ENCODE results near the gene TP53AIP1. TPM values are rescaled to one million over a fixed set of nuclear protein-coding genes. Genes with fewer than 3 reads are reported as not detected.

The TP53AIP1 gene
- total and polyA plus RNA-seq, 7 donors, result 0.07 to 0.51 (median 0.08) TPM; not detected in 4

GRCh38 chr11:128956401-128957201, 13.9 kb upstream of the TP53AIP1 start:
- H3K4me3 ChIP-seq, result no peak overlapping the region
- ATAC-seq, result peak; percentile 73 to 88 (median 75)

GRCh38 chr11:128955636-128956035, 13.0 kb upstream of the TP53AIP1 start:
- no peak overlapping the region for H3K4me3 ChIP-seq
- H3K27ac ChIP-seq, result no peak overlapping the region
- 42 to 61% (median 53%) methylated on average over 3 of the region's 3 CpGs for WGBS, 3 donors
- ATAC-seq, result no peak
- no peak for DNase-seq
- intact Hi-C loops (cut with DNase I), result loop anchor here (1.0 to 10.0 kb wide), 4 partner anchors 71 to 921 kb away; no protein-coding TSS in a partner anchor
- no peaks in the 10 kb centered on the region for H3K36me3 ChIP-seq (ENCODE audit: insufficient read depth in 1 of 2, low read depth in 1 of 2)
- H3K27me3 ChIP-seq (ENCODE audit: insufficient read depth in 3 of 3, low read length in 2 of 3), result peaks cover 0 to 3% (median 0%) of the 10 kb centered on the region in 3 donors
- no peak for TF ChIP-seq CTCF (IDR thresholded peaks at IDR 0.05)
- H3K9me3 ChIP-seq, result no peaks in the 10 kb centered on the region
- no peaks in the 10 kb centered on the region for H3K4me1 ChIP-seq

More at GRCh38 chr11:128956401-128957201, 13.9 kb upstream of the TP53AIP1 start:
- no peak overlapping the region for H3K27ac ChIP-seq
- no peaks in the 10 kb centered on the region for H3K36me3 ChIP-seq (ENCODE audit: insufficient read depth in 1 of 2, low read depth in 1 of 2)
- peaks cover 0 to 3% (median 0%) of the 10 kb centered on the region in 3 donors for H3K27me3 ChIP-seq (ENCODE audit: insufficient read depth in 3 of 3, low read length in 2 of 3)
- no peaks in the 10 kb centered on the region for H3K9me3 ChIP-seq
- H3K4me1 ChIP-seq, result no peaks in the 10 kb centered on the region
- DNase-seq, result no peak
- intact Hi-C loops (cut with DNase I), result loop anchor here (1.0 to 10.0 kb wide), 4 partner anchors 72 to 922 kb away; no protein-coding TSS in a partner anchor
- TF ChIP-seq CTCF (IDR thresholded peaks at IDR 0.05), result peak; percentile 73
- WGBS, 3 donors, result 41 to 52% (median 49%) methylated on average over 8 of the region's 8 CpGs

GRCh38 chr11:128953151-128953550, 10.5 kb upstream of the TP53AIP1 start:
- intact Hi-C loops (cut with DNase I), result loop anchor here in 1 of 2 donors (10.0 kb wide), 1 partner anchor 918 kb away; no protein-coding TSS in a partner anchor
- Histone ChIP-seq H3K36me3 (ENCODE audit: insufficient read depth in 1 of 2, low read depth in 1 of 2) (no peaks in the 10 kb centered on the region), H3K27me3 (ENCODE audit: insufficient read depth in 3 of 3, low read length in 2 of 3) (no peaks in the 10 kb centered on the region), H3K27ac (no peak overlapping the region), H3K9me3 (no peaks in the 10 kb centered on the region), H3K4me3 (no peak overlapping the region), H3K4me1 (no peaks in the 10 kb centered on the region)
- ATAC-seq (no peak), DNase-seq (no peak)
- no peak for TF ChIP-seq CTCF (IDR thresholded peaks at IDR 0.05)
- 89 to 95% (median 95%) methylated on average over 16 of the region's 16 CpGs for WGBS, 3 donors

- no peak for TF ChIP-seq CTCF (IDR thresholded peaks at IDR 0.05)
- H3K27ac ChIP-seq, result no peak overlapping the region
- ATAC-seq, result no peak
- H3K9me3 ChIP-seq, result no peaks in the 10 kb centered on the region
- no peak for DNase-seq
- H3K4me3 ChIP-seq, result no peak overlapping the region
- WGBS, 3 donors, result 70 to 72% (median 70%) methylated on average over 13 of the region's 13 CpGs
- no peaks in the 10 kb centered on the region for H3K27me3 ChIP-seq (ENCODE audit: insufficient read depth in 3 of 3, low read length in 2 of 3)
- intact Hi-C loops (cut with DNase I), result loop anchor here in 1 of 2 donors (10.0 kb wide), 1 partner anchor 915 kb away; no protein-coding TSS in a partner anchor
- H3K36me3 ChIP-seq (ENCODE audit: insufficient read depth in 1 of 2, low read depth in 1 of 2), result no peaks in the 10 kb centered on the region
- H3K4me1 ChIP-seq, result no peaks in the 10 kb centered on the region
Measured at GRCh38 chr11:128949791-128950454, 7.3 kb upstream of the TP53AIP1 start.
